Thymus (tissue), 14 donors: ENCODE measurements around the gene WNK3. TPM values are rescaled to one million over a fixed set of nuclear protein-coding genes. Genes with fewer than 3 reads are reported as not detected.
"Not testable (repeated sequence)": the region's sequence is repeated elsewhere in the genome, so short reads cannot be mapped to it uniquely, and the experiment has no call there.

Experiments used
- DNase-seq, 9 donors: peaks; one replicate each; pipeline ENCODE4 v3.0.0-alpha.2; 2013; ENCODE audit warnings: low spot score in 9 of 9, low read depth in 6 of 9, missing footprints in 1 of 9
- H3K27ac ChIP-seq, 2 donors: one replicate each; pipeline ENCODE4 v1.5.1; 2013; ENCODE audit warnings: control low read depth in 1 of 2, low read depth in 1 of 2, low read length in 1 of 2, mild to moderate bottlenecking in 1 of 2, moderate library complexity in 1 of 2
- H3K27me3 ChIP-seq, 2 donors: one replicate each; pipeline ENCODE4 v1.5.1; 2013; ENCODE audit warnings: low read length in 1 of 2; ENCODE audit not compliant: control insufficient read depth in 2 of 2, insufficient read depth in 1 of 2
- H3K36me3 ChIP-seq, 2 donors: one replicate each; pipeline ENCODE4 v1.5.1; 2013; ENCODE audit warnings: low read length in 1 of 2, mild to moderate bottlenecking in 1 of 2, moderate library complexity in 1 of 2; ENCODE audit not compliant: control insufficient read depth in 2 of 2, insufficient read depth in 2 of 2
- H3K4me1 ChIP-seq, 2 donors: one replicate each; pipeline ENCODE4 v1.5.1; 2013; ENCODE audit warnings: low read length in 2 of 2; ENCODE audit not compliant: control insufficient read depth in 2 of 2, insufficient read depth in 2 of 2
- H3K4me3 ChIP-seq, 2 donors: one replicate each; pipeline ENCODE4 v1.5.1; 2013; ENCODE audit warnings: low read length in 2 of 2, control low read depth in 1 of 2, mild to moderate bottlenecking in 1 of 2
- H3K9me3 ChIP-seq, 2 donors: one replicate each; pipeline ENCODE4 v1.5.1; 2013; ENCODE audit warnings: low read length in 1 of 2, mild to moderate bottlenecking in 1 of 2; ENCODE audit not compliant: control insufficient read depth in 2 of 2, insufficient read depth in 1 of 2
- WGBS: extraction: QIAGEN DNeasy Blood & Tissue Kit; methylation state at CpG from one replicate; pipeline ENCODE4 v1.1.7; 2013; 5-methylcytosine and 5-hydroxymethylcytosine counted together
- long read RNA-seq, 10 donors: transcript quantifications; one replicate each; lab custom pipeline, GENCODE V29; 2026
- polyA plus RNA-seq: library from polyadenylated mRNA; stranded (reverse); fragments of 200-250 nt; gene quantifications from one replicate; pipeline ENCODE4 v1.2.3, GENCODE V29; 2013
- total RNA-seq: library from RNA; stranded (reverse); fragments of 120-200 nt; gene quantifications from one replicate; pipeline ENCODE4 v1.2.4, GENCODE V29; 2013
- donor health status: healthy.

The WNK3 gene
- 1.9 TPM for total RNA-seq
- polyA plus RNA-seq = 0.30 TPM
- long read RNA-seq, donor 1 = 0 reads
- long read RNA-seq, donor 2 = 0 reads
- long read RNA-seq, donor 3 = 0 reads
- long read RNA-seq, donor 4 = 0 reads
- long read RNA-seq, donor 5 = 0 reads
- long read RNA-seq, donor 6 = 0 reads
- long read RNA-seq, donor 7 = 0 reads
- long read RNA-seq, donor 8 = 0 reads
- long read RNA-seq, donor 9 = 0 reads
- long read RNA-seq, donor 10 = 0 reads

- H3K4me3 ChIP-seq = peak within 1 kb of the TSS; percentile 34 to 39
- H3K27ac ChIP-seq = peak within 1 kb of the TSS; percentile 5 to 41
- peaks cover 1 to 13% of the 10 kb centered on the region in 2 donors for H3K9me3 ChIP-seq
- peak in 6 of 9 donors; percentile 3 to 42 (median 16) for DNase-seq
- no peaks in the 10 kb centered on the region for H3K36me3 ChIP-seq
- peaks cover 0 to 12% of the 10 kb centered on the region in 2 donors for H3K4me1 ChIP-seq
- peaks cover 0 to 40% of the 10 kb centered on the region in 2 donors for H3K27me3 ChIP-seq
- 3% methylated on average over 86 of the region's 88 CpGs for WGBS
Observed at GRCh38 chrX:54357414-54358377, at the start of gene WNK3. Gene WNK3 (minus strand): TSS chrX:54358046.

DNA sequence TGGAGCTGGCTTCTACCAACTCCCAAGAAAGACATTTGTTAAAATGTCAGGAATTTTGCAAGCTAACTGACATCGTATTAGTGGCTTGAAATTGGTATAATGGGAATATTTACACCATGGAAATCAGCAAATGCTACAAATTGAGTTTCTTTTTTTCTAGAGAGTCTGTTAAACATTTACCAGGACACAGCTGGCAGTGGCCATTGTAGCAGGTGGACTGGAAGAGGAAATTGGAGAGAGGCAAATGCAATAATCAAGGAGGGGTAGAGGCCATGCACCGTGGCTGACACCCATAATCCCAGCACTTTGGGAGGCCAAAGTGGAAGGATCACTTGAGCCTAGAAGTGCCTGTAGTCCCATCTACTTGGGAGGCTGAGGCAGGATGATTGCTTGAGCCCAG lies 49.4 kb upstream of the WNK3 start:
- Histone ChIP-seq H3K4me3 (no peak overlapping the region), H3K4me1 (no peaks in the 10 kb centered on the region), H3K27me3 (no peaks in the 10 kb centered on the region), H3K36me3 (no peaks in the 10 kb centered on the region), H3K9me3 (no peaks in the 10 kb centered on the region), H3K27ac (no peak overlapping the region)
- 88% methylated on average over 2 of the region's 2 CpGs for WGBS
- DNase-seq = no peak

- H3K27me3 ChIP-seq = no peaks in the 10 kb centered on the region
- 97% methylated on average over 1 of the region's 1 CpG for WGBS
- no peak for DNase-seq
Observed at GRCh38 chrX:54397113-54397512, 39.3 kb upstream of the WNK3 start.

DNA sequence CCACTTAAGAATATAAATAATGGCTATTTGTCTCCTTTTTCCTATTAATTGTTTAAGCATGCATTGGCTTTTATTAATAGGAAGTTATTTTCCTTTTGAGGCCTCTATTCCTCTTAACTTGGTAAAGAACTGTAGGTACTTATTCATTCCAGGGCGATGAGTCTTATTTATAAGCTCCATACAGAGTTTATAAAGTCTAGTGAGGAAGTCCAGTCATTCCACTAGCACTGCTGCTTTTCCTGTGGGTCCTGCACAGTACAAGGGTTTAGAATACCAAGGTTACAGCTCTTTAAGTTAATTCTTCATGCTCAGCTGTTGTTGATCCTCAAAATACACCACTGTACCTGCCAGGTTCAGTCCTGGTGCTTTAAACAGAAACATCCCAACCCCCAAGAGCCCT lies 28.5 kb upstream of the WNK3 start:
- 93% methylated on average over 1 of the region's 1 CpG for WGBS
- no peak overlapping the region for H3K4me3 ChIP-seq
- DNase-seq = no peak
- no peaks in the 10 kb centered on the region for H3K9me3 ChIP-seq
- no peaks in the 10 kb centered on the region for H3K4me1 ChIP-seq
- H3K27me3 ChIP-seq = no peaks in the 10 kb centered on the region
- H3K27ac ChIP-seq = no peak overlapping the region
- no peaks in the 10 kb centered on the region for H3K36me3 ChIP-seq

More at GRCh38 chrX:54397113-54397512, 39.3 kb upstream of the WNK3 start:
- Histone ChIP-seq H3K36me3 (no peaks in the 10 kb centered on the region), H3K27ac (no peak overlapping the region), H3K4me3 (no peak overlapping the region), H3K4me1 (no peaks in the 10 kb centered on the region), H3K9me3 (no peaks in the 10 kb centered on the region)

- not testable (repeated sequence) for H3K36me3 ChIP-seq, H3K4me3 ChIP-seq, DNase-seq, H3K9me3 ChIP-seq, H3K27me3 ChIP-seq, H3K4me1 ChIP-seq, H3K27ac ChIP-seq
- WGBS = 99% methylated on average over 5 of the region's 5 CpGs
Observed at GRCh38 chrX:54384661-54385060, 26.8 kb upstream of the WNK3 start.

GRCh38 chrX:54359408-54359807 lies 1.6 kb upstream of the WNK3 start:
- peaks cover 0 to 12% of the 10 kb centered on the region in 2 donors for H3K4me1 ChIP-seq
- no peak for DNase-seq
- peaks cover 0 to 43% of the 10 kb centered on the region in 2 donors for H3K27me3 ChIP-seq
- WGBS = 79% methylated on average over 4 of the region's 4 CpGs
- H3K36me3 ChIP-seq = no peaks in the 10 kb centered on the region
- H3K27ac ChIP-seq = no peak overlapping the region
- peaks cover 1 to 13% of the 10 kb centered on the region in 2 donors for H3K9me3 ChIP-seq
- no peak overlapping the region for H3K4me3 ChIP-seq

DNA sequence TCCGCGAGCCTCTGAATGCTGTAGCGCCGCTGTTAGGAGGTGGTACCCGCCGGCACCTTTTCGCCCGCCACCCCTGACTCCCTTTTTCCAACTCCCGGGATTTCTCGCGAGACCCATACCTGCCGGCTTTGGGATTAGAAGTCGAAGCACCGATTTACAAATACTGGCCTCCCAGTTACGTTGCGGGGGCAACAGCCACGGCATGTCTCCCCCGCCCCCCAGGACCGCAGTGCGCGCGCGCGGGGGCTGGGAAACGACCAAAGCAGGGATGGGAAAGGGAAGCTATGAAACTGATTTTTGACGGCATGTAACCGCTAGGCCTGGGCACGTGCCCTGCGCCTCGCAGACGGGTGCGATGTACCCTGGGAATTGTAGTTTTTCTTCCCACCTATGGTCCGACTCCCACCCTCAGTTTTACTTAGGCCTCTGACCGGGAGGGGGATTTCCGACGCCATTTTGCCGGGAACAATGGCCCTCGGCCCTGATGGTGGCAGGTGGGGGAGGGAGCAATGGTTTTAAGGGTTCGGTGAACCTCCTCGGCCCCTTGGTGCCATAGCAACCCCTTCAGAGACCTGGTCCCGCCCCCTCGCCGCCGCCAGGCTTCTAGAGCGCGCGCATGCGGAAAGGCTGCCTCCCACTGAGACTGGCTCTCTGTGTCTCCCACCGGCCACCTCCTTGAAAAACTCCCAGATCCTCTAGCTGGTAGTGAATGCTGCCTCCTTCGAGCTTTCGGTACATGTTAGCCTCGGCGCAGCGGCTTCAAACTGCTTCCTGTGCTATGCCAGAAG lies 772 bp upstream of the WNK3 start:
- 5% methylated on average over 54 of the region's 54 CpGs for WGBS

DNA sequence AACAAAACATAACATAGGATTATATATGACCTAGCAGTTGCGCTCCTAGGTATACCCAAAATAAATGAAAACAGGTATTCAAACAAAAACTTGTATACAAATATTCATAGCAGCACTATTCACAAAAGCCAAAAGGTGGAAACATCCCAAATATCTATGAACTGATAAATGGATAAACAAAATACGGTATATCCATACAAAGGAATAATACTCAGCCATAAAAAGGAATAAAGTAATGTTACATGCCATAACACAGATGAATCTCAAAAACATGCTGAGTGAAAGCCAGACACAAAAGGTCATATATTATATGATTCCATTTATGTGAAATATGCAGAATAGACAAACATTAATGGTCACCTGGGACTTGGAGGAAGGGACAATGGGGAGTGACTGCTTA lies 5.2 kb downstream of the WNK3 start:
- WGBS = 96% methylated on average over 2 of the region's 2 CpGs
- Histone ChIP-seq H3K36me3 (no peaks in the 10 kb centered on the region), H3K4me1 (no peaks in the 10 kb centered on the region), H3K9me3 (no peaks in the 10 kb centered on the region), H3K4me3 (no peak overlapping the region), H3K27me3 (peaks cover 0 to 12% of the 10 kb centered on the region in 2 donors), H3K27ac (no peak overlapping the region)
- no peak for DNase-seq

More for the DNA sequence above, 772 bp upstream of the WNK3 start:
- Histone ChIP-seq H3K4me3 (peak overlapping the region; percentile 34 to 39), H3K4me1 (peaks cover 0 to 12% of the 10 kb centered on the region in 2 donors), H3K27me3 (peaks cover 0 to 43% of the 10 kb centered on the region in 2 donors), H3K9me3 (peaks cover 1 to 13% of the 10 kb centered on the region in 2 donors), H3K36me3 (no peaks in the 10 kb centered on the region), H3K27ac (peak overlapping the region; percentile 5 to 41)
- DNase-seq = peak in 6 of 9 donors; percentile 13 to 59 (median 30)
